ENCODE data around the gene GARIN5A.

GRCh38 chr19:50490411-50490811 is 13.8 kb upstream of the GARIN5A start:
- TF ChIP-seq POLR2AphosphoS5 (IDR thresholded peaks at IDR 0.05; ENCODE audit: low read depth, low read length): no peak
- TF ChIP-seq RNF2 (IDR thresholded peaks at IDR 0.05; ENCODE audit: borderline replicate concordance, low read depth, low read length, missing control alignments, poor library complexity, severe bottlenecking): no peak
- TF ChIP-seq CTCF (IDR thresholded peaks at IDR 0.05; ENCODE audit: control extremely low read depth in 1 of 3, insufficient read depth in 1 of 3, low read depth in 1 of 3, low read length in 3 of 3): no peak
- no peak for TF ChIP-seq USF2 (IDR thresholded peaks at IDR 0.05; ENCODE audit: low read length)
- no peak for TF ChIP-seq FOSL1 (IDR thresholded peaks at IDR 0.05; ENCODE audit: insufficient read depth, low read depth, low read length)
- TF ChIP-seq POU5F1 (IDR thresholded peaks at IDR 0.05; ENCODE audit: low read depth, low read length): no peak
- TF ChIP-seq EGR1 (IDR thresholded peaks at IDR 0.05; ENCODE audit: borderline replicate concordance, low read depth, low read length): no peak
- no peak for TF ChIP-seq YY1 (IDR thresholded peaks at IDR 0.05; ENCODE audit: low read depth, low read length)
- TF ChIP-seq POLR2A (IDR thresholded peaks at IDR 0.05; ENCODE audit: control extremely low read depth in 1 of 2, low read depth in 2 of 2, low read length in 2 of 2): no peak
- TF ChIP-seq EZH2 (IDR thresholded peaks at IDR 0.05; ENCODE audit: low read depth, low read length, severe bottlenecking): no peak
- TF ChIP-seq SP2 (IDR thresholded peaks at IDR 0.05; ENCODE audit: low read length): no peak
